Activated CD4-positive, alpha-beta T cell treated with anti-CD3 and anti-CD28 coated beads for 36 hours (primary cell): ENCODE data around the gene PPDPF. TPM values are rescaled to one million over a fixed set of nuclear protein-coding genes. Genes with fewer than 3 reads are reported as not detected.

Experiments
- ATAC-seq: fragments of 200-7000 bp; cut with Tn5 transposase; one replicate; pipeline ENCODE4 v1.10.0; 2021; ENCODE audit warnings: mild to moderate bottlenecking, moderate library complexity
- CTCF ChIA-PET: fragments of 350-600 bp; sonication (Branson Sonifier 250); formaldehyde crosslinking; loops from one replicate; lab custom pipeline; 2021; ENCODE audit warnings: antibody characterized with exemption; lab: Charles Lee
- POLR2A ChIA-PET: fragments of 350-600 bp; sonication (Branson Sonifier 250); formaldehyde crosslinking; loops from one replicate; lab custom pipeline; 2021; ENCODE audit warnings: antibody characterized with exemption, inconsistent platforms; lab: Charles Lee
- DNase-seq: peaks from one replicate; pipeline ENCODE4 v3.0.0-alpha.2; 2020
- H3K27ac Mint-ChIP-seq: one replicate; pipeline ENCODE4 v1.8.0; 2021; ENCODE audit warnings: mixed read lengths
- H3K27me3 Mint-ChIP-seq: one replicate; pipeline ENCODE4 v1.8.0; 2021; ENCODE audit warnings: mixed read lengths
- H3K36me3 Mint-ChIP-seq: one replicate; pipeline ENCODE4 v1.8.0; 2021; ENCODE audit warnings: low read depth, mixed read lengths
- H3K4me1 Mint-ChIP-seq: one replicate; pipeline ENCODE4 v1.8.0; 2021; ENCODE audit warnings: mixed read lengths
- H3K4me3 Mint-ChIP-seq: one replicate; pipeline ENCODE4 v1.8.0; 2021; ENCODE audit warnings: mild to moderate bottlenecking, moderate library complexity, mixed read lengths
- H3K9me3 Mint-ChIP-seq: one replicate; pipeline ENCODE4 v1.8.0; 2021; ENCODE audit warnings: low read depth, mixed read lengths
- intact Hi-C, 2 experiments: fragments of 100-400 bp; cut with DNase I in 1 of 2; cut with micrococcal nuclease in 1 of 2; formaldehyde crosslinking; loops; one replicate each; pipeline versions ENCODE4 v1.14.2 to v1.15.1; 2022 to 2024; cut with DNase I, micrococcal nuclease
- total RNA-seq, 2 experiments: library from RNA; stranded (reverse); gene quantifications; one replicate each; pipeline ENCODE4 v1.2.3, GENCODE V29; 2021

The PPDPF gene
- total RNA-seq, 2 experiments from 2014 or later: 119 to 133 TPM

GRCh38 chr20:63529180-63529860 lies 8.8 kb downstream of the PPDPF start:
- H3K27ac Mint-ChIP-seq: no peak overlapping the region
- no peak overlapping the region for H3K4me3 Mint-ChIP-seq
- H3K9me3 Mint-ChIP-seq: no peaks in the 10 kb centered on the region
- ChIA-PET POLR2A (interaction anchor here (0.6 kb wide), 1 partner anchor 17 kb away, joined by 8 read pairs; no protein-coding TSS in a partner anchor), CTCF (interaction anchor here (1.2 to 1.8 kb wide), 2 partner anchors 9 to 33 kb away, joined by 4 to 6 read pairs; no protein-coding TSS in a partner anchor)
- ATAC-seq (no peak), DNase-seq (no peak)
- peaks cover 2% of the 10 kb centered on the region for H3K36me3 Mint-ChIP-seq
- H3K4me1 Mint-ChIP-seq: peaks cover 7% of the 10 kb centered on the region
- intact Hi-C loops: no loop called here
- H3K27me3 Mint-ChIP-seq: no peaks in the 10 kb centered on the region

DNA sequence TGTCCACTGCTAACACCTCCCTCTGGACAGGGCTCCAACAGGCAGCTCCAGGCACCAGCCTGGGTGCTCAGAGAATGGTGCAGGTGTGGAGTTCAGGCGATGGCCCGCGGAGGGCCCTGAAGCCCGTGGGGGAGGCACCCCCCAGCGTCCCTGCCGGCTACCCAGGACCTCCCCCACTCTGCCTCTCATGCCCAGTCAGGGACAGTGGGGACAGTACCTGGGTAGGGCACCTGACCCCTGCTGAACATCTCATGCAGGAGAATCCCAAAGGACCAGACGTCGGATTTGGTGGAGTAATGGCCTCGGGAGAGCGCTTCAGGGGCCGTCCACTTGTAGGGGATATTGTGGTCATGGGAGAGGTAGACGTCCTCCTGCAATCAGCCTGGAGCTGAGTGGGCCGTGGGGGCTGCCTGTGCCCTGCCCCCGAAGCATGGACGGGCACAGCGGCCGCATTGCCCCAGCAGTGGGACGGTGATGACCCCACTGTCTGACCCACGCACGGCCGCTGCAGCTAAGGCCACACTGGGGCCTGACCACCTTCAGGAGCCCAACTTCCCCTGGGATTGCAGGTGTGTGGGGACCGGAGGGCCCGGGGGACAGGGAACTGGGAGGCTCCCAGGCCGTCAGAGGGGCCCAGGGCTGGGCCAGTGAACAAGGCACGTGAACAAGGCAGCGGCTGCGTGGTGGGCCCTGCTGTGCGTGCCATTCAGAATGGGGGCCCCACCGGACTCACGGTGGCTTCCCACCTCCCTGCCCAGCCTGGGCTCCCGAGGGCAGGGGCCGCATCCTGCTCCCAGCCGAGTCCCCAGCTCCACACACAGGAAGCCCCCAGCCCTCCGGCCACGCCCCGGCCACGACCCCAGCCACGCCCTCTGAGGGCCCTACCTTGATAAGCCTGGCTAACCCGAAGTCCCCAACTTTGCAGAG lies 9.6 kb downstream of the PPDPF start:
- Mint-ChIP-seq H3K27ac (no peak overlapping the region), H3K4me1 (peaks cover 7% of the 10 kb centered on the region), H3K9me3 (no peaks in the 10 kb centered on the region), H3K4me3 (no peak overlapping the region), H3K27me3 (no peaks in the 10 kb centered on the region), H3K36me3 (no peaks in the 10 kb centered on the region)
- ATAC-seq (no peak), DNase-seq (peak; percentile 3)
- intact Hi-C loops: loop anchor here in 1 of 2 experiments (10.0 kb wide), 2 partner anchors 335 to 535 kb away; partner anchors contain the start of genes ABHD16B, TCEA2 and TPD52L2
- POLR2A ChIA-PET: interaction anchor here (0.6 kb wide), 1 partner anchor 16 kb away, joined by 8 read pairs; no protein-coding TSS in a partner anchor
- CTCF ChIA-PET: interaction anchor here (1.2 kb wide), 1 partner anchor 34 kb away, joined by 4 read pairs; no protein-coding TSS in a partner anchor

GRCh38 chr20:63530788-63531160 lies 10.2 kb downstream of the PPDPF start:
- no peaks in the 10 kb centered on the region for H3K36me3 Mint-ChIP-seq
- H3K27ac Mint-ChIP-seq: no peak overlapping the region
- no peak overlapping the region for H3K4me3 Mint-ChIP-seq
- peaks cover 7% of the 10 kb centered on the region for H3K4me1 Mint-ChIP-seq
- ATAC-seq (no peak), DNase-seq (peak; percentile 3)
- H3K9me3 Mint-ChIP-seq: no peaks in the 10 kb centered on the region
- ChIA-PET CTCF (no interaction called here), POLR2A (no interaction called here)
- intact Hi-C loops: loop anchor here in 1 of 2 experiments (10.0 kb wide), 2 partner anchors 334 to 534 kb away; partner anchors contain the start of genes ABHD16B, TCEA2 and TPD52L2
- H3K27me3 Mint-ChIP-seq: no peaks in the 10 kb centered on the region

DNA sequence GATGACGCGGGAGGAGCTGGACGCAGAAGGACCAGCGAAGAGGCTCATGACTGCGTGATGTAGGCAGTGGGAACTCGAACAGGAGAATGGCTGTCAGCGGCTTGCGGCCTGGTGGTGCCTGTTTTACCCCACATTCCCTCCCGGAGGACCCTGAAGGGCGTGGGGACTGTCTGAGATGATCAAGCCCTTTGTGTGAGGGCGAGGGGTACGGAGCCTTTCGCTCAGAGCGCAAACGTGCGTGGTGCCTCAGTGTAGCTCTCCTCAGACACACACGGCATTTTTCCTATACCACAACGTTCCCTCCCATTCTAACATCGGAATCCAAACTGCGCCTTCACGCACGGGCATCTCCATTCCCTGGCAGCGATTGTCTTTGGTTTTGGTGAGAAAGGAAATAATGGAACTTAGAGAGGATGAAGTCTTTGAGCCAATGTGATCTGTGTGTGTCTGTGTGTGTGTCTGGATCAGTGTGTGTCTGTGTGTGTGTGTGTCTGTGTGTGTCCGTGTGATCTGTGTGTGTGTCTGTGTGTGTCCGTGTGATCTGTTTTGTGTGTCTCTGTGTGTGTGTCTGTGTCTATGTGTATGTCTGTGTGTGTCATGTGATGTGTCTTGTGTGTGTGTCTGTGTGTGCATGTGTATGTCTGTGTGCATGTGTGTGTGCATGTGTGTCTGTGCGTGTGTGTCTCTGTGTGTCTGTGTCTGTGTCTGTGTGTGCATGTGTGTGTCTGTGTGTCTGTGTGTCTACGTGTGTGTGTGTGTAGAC lies 11.3 kb downstream of the PPDPF start:
- Mint-ChIP-seq H3K9me3 (no peaks in the 10 kb centered on the region), H3K36me3 (no peaks in the 10 kb centered on the region), H3K27ac (no peak overlapping the region), H3K4me3 (no peak overlapping the region), H3K27me3 (no peaks in the 10 kb centered on the region), H3K4me1 (peaks cover 8% of the 10 kb centered on the region)
- intact Hi-C loops: loop anchor here in 1 of 2 experiments (10.0 kb wide), 2 partner anchors 333 to 533 kb away; partner anchors contain the start of genes ABHD16B, TCEA2 and TPD52L2
- ChIA-PET CTCF (no interaction called here), POLR2A (no interaction called here)
- peak; percentile 3 for DNase-seq
- ATAC-seq: no peak

- ATAC-seq (no peak), DNase-seq (peak; percentile 7)
- H3K36me3 Mint-ChIP-seq: no peaks in the 10 kb centered on the region
- peaks cover 11% of the 10 kb centered on the region for H3K4me1 Mint-ChIP-seq
- POLR2A ChIA-PET: no interaction called here
- no peak overlapping the region for H3K4me3 Mint-ChIP-seq
- H3K9me3 Mint-ChIP-seq: no peaks in the 10 kb centered on the region
- CTCF ChIA-PET: no interaction called here
- H3K27me3 Mint-ChIP-seq: no peaks in the 10 kb centered on the region
- intact Hi-C loops: loop anchor here in 1 of 2 experiments (10.0 kb wide), 2 partner anchors 332 to 532 kb away; partner anchors contain the start of genes ABHD16B, TCEA2 and TPD52L2
- H3K27ac Mint-ChIP-seq: no peak overlapping the region
These were observed 11.9 kb downstream of the PPDPF start for GRCh38 chr20:63532449-63532971.

DNA sequence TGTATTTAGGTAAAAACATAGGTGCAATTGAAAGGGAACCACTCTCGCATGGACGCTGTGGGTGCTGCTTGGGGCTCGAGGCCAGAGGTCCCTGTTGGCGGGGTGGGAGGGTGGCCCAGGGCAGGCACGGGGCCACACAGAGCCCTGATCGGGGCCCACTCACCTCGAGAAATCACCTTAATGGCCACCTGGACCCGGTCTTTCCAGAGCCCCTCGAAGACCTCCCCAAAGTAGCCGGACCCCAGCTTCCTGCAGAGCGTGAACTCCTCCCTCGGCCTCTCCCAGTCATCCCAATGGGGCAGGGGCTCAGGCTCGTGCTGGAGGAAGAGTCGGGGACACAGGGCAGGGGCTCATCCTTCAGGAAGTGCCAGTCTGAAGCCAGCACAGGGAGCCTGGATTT lies 12.8 kb downstream of the PPDPF start:
- ChIA-PET POLR2A (no interaction called here), CTCF (no interaction called here)
- intact Hi-C loops: loop anchor here in 1 of 2 experiments (10.0 kb wide), 2 partner anchors 331 to 531 kb away; partner anchors contain the start of genes ABHD16B, TCEA2 and TPD52L2
- no peaks in the 10 kb centered on the region for H3K9me3 Mint-ChIP-seq
- peaks cover 9% of the 10 kb centered on the region for H3K4me1 Mint-ChIP-seq
- no peak for ATAC-seq
- H3K27ac Mint-ChIP-seq: no peak overlapping the region
- no peak overlapping the region for H3K4me3 Mint-ChIP-seq
- H3K36me3 Mint-ChIP-seq: no peaks in the 10 kb centered on the region
- no peak for DNase-seq
- H3K27me3 Mint-ChIP-seq: no peaks in the 10 kb centered on the region

GRCh38 chr20:63533871-63534393 lies 13.4 kb downstream of the PPDPF start:
- no peaks in the 10 kb centered on the region for H3K9me3 Mint-ChIP-seq
- POLR2A ChIA-PET: no interaction called here
- intact Hi-C loops: loop anchor here in 1 of 2 experiments (10.0 kb wide), 2 partner anchors 331 to 531 kb away; partner anchors contain the start of genes ABHD16B, TCEA2 and TPD52L2
- H3K27me3 Mint-ChIP-seq: no peaks in the 10 kb centered on the region
- DNase-seq (peak; percentile 6), ATAC-seq (no peak)
- H3K36me3 Mint-ChIP-seq: no peaks in the 10 kb centered on the region
- no peak overlapping the region for H3K4me3 Mint-ChIP-seq
- CTCF ChIA-PET: no interaction called here
- no peak overlapping the region for H3K27ac Mint-ChIP-seq
- H3K4me1 Mint-ChIP-seq: peaks cover 8% of the 10 kb centered on the region

DNA sequence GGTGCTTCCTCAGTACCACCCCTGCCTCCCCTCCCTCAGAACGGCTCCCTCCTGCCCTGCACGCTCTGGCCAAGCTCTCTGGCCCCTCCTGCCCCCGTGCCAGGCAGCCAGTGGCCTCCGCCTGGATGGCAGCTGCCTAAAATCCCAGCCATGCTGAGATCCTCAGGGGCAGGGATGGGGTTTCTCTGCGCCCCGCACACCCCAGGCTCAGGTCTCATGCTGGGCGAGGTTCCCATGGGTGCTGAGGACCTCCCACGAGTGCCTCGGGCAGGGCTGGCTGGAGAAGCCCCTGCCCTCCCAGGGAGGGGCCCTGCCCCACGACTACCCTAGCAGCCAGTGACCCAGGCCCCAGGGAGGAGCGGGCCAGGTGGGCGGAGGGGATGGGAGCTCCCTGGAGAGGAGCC lies 13.9 kb downstream of the PPDPF start:
- ChIA-PET POLR2A (no interaction called here), CTCF (no interaction called here)
- intact Hi-C loops: loop anchor here in 1 of 2 experiments (10.0 kb wide), 2 partner anchors 330 to 530 kb away; partner anchors contain the start of genes ABHD16B, TCEA2 and TPD52L2
- ATAC-seq: no peak
- Mint-ChIP-seq H3K9me3 (no peaks in the 10 kb centered on the region), H3K27ac (no peak overlapping the region), H3K4me3 (no peak overlapping the region), H3K36me3 (no peaks in the 10 kb centered on the region), H3K27me3 (no peaks in the 10 kb centered on the region), H3K4me1 (peaks cover 8% of the 10 kb centered on the region)
- peak; percentile 8 for DNase-seq

- no peak overlapping the region for H3K27ac Mint-ChIP-seq
These were observed 14.5 kb downstream of the PPDPF start for GRCh38 chr20:63534831-63535651.

More at GRCh38 chr20:63534831-63535651, 14.5 kb downstream of the PPDPF start:
- no peak for ATAC-seq
- Mint-ChIP-seq H3K36me3 (no peaks in the 10 kb centered on the region), H3K4me1 (peaks cover 8% of the 10 kb centered on the region), H3K4me3 (no peak overlapping the region), H3K9me3 (no peaks in the 10 kb centered on the region), H3K27me3 (no peaks in the 10 kb centered on the region)
- intact Hi-C loops: loop anchor here (5.0 to 10.0 kb wide), 5 partner anchors 102 to 530 kb away; partner anchors contain the start of genes UCKL1 (in 2 of the 2), ABHD16B (in 1 of the 2), TCEA2 (in 1 of the 2) and TPD52L2 (in 1 of the 2)
- peak; percentile 34 for DNase-seq
- CTCF ChIA-PET: interaction anchor here (3.2 kb wide), 1 partner anchor 438 kb away, joined by 10 read pairs; no protein-coding TSS in a partner anchor
- POLR2A ChIA-PET: no interaction called here
